Nephron (organoid): ENCODE results near the gene ASTN2.

Experiments
- H3K27ac Mint-ChIP-seq, 3 experiments: 2 replicates each; pipeline ENCODE4 v1.8.0; 2020; ENCODE audit warnings: mixed read lengths in 3 of 3, mild to moderate bottlenecking in 2 of 3, moderate library complexity in 1 of 3
- H3K27me3 Mint-ChIP-seq: 2 replicates; pipeline ENCODE4 v1.8.0; 2021; ENCODE audit warnings: low read depth, mild to moderate bottlenecking, moderate library complexity, mixed read lengths
- H3K36me3 Mint-ChIP-seq: 2 replicates; pipeline ENCODE4 v1.8.0; 2020; ENCODE audit warnings: low read depth, mixed read lengths
- H3K4me1 Mint-ChIP-seq: 2 replicates; pipeline ENCODE4 v1.8.0; 2020; ENCODE audit warnings: mixed read lengths
- H3K4me3 Mint-ChIP-seq, 3 experiments: 2 replicates each; pipeline ENCODE4 v1.8.0; 2020; ENCODE audit warnings: mild to moderate bottlenecking in 3 of 3, mixed read lengths in 3 of 3, moderate library complexity in 2 of 3
- H3K9me3 Mint-ChIP-seq: 2 replicates; pipeline ENCODE4 v1.8.0; 2020; ENCODE audit warnings: mixed read lengths
- TF ChIP-seq, protein P1 (sequence below), 3 experiments: fragments of 200-600 bp; sonication (generic); IDR thresholded peaks; one replicate each; pipeline ENCODE4 v1.5.0; 2021; ENCODE audit warnings: antibody characterized with exemption in 3 of 3; ENCODE audit not compliant: unreplicated experiment in 3 of 3

The ASTN2 gene

DNA sequence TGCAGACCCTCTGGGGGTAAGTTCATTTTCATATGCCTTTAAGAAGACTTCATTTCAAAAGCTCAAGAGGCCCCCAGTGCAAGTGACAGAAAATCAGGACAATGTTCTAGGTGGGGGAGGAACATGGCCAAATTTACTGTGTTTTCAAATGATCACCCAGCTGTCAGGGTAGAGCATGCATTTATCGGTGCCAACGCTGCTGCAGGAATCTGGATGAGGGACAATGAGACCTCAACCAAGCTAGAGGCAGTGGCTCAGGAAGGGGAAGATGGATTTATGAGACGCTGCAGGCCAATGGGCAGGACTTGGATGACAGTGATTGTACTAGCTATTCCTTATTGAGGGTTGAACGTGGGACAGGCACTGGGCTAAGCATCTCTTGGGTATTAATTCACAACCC, 278.4 kb downstream of the ASTN2 start:
- Mint-ChIP-seq H3K36me3 (no peaks in the 10 kb centered on the region), H3K27ac (no peak overlapping the region), H3K27me3 (peaks cover 7% of the 10 kb centered on the region), H3K4me1 (no peaks in the 10 kb centered on the region), H3K4me3 (no peak overlapping the region), H3K9me3 (no peaks in the 10 kb centered on the region)
- TF ChIP-seq, protein P1, sequence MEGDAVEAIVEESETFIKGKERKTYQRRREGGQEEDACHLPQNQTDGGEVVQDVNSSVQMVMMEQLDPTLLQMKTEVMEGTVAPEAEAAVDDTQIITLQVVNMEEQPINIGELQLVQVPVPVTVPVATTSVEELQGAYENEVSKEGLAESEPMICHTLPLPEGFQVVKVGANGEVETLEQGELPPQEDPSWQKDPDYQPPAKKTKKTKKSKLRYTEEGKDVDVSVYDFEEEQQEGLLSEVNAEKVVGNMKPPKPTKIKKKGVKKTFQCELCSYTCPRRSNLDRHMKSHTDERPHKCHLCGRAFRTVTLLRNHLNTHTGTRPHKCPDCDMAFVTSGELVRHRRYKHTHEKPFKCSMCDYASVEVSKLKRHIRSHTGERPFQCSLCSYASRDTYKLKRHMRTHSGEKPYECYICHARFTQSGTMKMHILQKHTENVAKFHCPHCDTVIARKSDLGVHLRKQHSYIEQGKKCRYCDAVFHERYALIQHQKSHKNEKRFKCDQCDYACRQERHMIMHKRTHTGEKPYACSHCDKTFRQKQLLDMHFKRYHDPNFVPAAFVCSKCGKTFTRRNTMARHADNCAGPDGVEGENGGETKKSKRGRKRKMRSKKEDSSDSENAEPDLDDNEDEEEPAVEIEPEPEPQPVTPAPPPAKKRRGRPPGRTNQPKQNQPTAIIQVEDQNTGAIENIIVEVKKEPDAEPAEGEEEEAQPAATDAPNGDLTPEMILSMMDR (IDR thresholded peaks at IDR 0.05; ENCODE audit: unreplicated experiment in 3 of 3), result no peak

DNA sequence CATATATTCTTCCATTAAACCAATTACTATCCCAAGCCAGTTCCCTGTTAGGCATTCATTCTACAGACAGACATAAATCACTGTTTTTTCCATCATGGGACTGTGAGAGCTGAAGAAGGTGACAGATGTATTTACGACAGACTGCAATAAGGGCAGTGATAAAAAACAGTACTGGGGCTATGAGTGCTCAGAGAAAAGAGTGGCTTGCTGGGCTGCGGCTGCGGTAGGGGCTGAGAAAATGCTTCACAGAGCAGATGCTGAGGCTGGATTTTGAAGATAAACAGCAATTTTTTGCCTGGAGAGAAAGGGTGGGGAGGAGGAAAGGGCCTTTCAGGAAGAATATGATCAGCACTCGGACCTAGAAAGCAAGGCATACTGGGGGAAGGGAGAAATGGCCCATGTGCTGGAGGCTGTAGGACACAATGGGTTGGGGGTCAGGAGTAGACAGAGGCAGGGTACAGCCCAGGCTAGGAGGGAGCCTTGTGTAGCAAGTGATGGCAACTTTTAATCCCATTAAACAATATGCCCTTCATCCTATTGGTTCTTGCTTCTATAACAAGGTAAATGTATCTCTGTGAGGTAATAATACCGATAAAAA, 279.3 kb downstream of the ASTN2 start:
- TF ChIP-seq, protein P1 (IDR thresholded peaks at IDR 0.05; ENCODE audit: unreplicated experiment in 3 of 3), result no peak
- Mint-ChIP-seq H3K4me3 (no peak overlapping the region), H3K4me1 (no peaks in the 10 kb centered on the region), H3K9me3 (no peaks in the 10 kb centered on the region), H3K36me3 (no peaks in the 10 kb centered on the region), H3K27me3 (peaks cover 7% of the 10 kb centered on the region), H3K27ac (no peak overlapping the region)

DNA sequence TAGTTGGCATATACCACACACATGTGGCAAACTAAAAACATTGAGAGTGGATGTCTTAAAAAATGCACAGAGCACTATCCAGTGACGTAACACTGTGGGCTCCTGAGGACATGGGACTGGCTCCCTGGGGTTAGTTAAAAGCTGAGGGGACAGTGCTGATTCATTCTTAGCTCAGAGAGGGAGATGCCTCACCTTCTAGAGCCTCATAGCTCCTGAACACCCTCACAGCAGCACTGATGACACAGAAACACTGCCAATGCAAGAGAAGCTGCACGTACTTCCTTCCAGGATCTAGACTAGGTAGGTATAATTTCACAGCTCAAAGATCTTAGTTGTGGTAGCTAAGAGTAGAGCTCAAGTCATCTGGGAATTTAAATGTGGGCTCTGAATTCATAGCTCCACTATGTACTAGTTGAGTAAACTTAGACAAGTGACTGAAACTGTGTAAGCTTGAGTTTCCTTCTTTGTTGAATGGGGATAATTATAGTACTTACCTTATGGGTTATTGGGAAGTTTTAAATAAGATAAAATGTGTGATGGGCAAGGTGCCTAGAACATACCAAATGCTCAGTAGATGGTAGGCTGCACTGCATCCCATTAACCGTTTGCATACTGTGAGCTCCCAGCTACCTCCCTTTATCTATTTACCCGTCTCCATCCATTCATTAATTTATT, 279.9 kb downstream of the ASTN2 start:
- no peaks in the 10 kb centered on the region for H3K4me1 Mint-ChIP-seq
- H3K27me3 Mint-ChIP-seq, result peaks cover 7% of the 10 kb centered on the region
- no peaks in the 10 kb centered on the region for H3K36me3 Mint-ChIP-seq
- no peak overlapping the region for H3K27ac Mint-ChIP-seq
- H3K4me3 Mint-ChIP-seq, result no peak overlapping the region
- TF ChIP-seq, protein P1 (IDR thresholded peaks at IDR 0.05; ENCODE audit: unreplicated experiment in 3 of 3), result no peak
- no peaks in the 10 kb centered on the region for H3K9me3 Mint-ChIP-seq

DNA sequence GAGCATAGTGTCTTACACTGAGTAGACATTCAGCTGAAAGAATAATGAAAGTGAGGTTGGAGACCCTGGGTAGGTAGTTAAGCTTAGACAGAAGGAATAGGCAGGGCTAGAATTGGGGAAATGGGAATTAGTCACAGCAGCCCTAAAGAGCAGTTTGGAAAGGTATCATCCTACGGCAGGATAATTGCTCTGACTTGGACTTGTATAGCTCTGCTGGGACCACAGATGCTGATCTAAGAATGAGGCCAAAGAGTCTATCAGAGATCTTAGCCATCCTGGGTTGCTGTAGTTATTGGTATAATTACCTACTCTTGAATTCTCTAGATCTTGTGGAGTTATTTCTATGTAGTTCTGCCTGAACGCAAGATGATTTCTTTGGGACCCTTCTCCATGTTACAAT, 288.0 kb downstream of the ASTN2 start:
- Mint-ChIP-seq H3K27me3 (no peaks in the 10 kb centered on the region), H3K36me3 (no peaks in the 10 kb centered on the region), H3K4me1 (peaks cover 5% of the 10 kb centered on the region), H3K4me3 (no peak overlapping the region), H3K27ac (no peak overlapping the region), H3K9me3 (no peaks in the 10 kb centered on the region)
- TF ChIP-seq, protein P1 (IDR thresholded peaks at IDR 0.05; ENCODE audit: unreplicated experiment in 3 of 3), result no peak

DNA sequence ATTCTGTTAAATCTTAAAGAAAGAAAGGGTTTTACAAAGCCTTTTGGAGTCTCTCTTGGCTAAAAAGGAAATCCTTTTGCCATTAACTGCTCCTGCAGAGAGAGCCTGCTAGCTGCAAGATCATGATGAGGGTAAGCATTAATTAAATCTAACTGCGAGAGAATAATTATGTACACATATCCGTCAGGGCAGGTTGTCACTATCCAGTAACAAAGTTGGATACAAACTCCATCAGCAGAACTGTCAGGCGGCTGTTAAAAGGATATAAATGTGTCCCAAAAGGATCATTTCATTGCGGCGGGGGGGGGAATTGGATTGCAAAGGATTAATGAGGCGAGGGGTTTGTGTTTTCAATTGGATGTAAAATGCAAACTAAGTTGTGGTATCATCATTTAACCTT, 289.3 kb downstream of the ASTN2 start:
- TF ChIP-seq, protein P1 (IDR thresholded peaks at IDR 0.05; ENCODE audit: unreplicated experiment in 3 of 3), result no peak
- Mint-ChIP-seq H3K36me3 (no peaks in the 10 kb centered on the region), H3K27me3 (no peaks in the 10 kb centered on the region), H3K4me3 (no peak overlapping the region), H3K9me3 (peaks cover 2% of the 10 kb centered on the region), H3K27ac (no peak overlapping the region), H3K4me1 (peaks cover 5% of the 10 kb centered on the region)

DNA sequence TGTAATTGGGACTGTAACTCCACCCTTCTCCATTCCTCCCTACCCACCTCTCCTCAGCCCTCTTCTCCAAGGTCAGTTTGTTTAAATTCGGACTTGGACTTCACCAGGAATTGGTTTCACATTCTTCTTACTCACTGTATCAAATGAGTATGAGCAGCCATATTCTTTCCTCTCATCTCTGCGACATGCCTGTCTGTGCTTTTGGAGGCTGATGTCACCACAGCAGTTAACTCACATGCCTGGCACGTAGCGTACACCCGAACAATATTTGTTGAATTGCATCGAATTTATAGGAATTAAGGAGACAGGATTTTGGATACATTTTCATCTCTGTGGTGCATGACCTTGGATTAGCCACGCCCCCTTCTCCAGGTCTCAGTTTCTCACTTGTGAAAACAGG, 291.1 kb downstream of the ASTN2 start:
- H3K4me3 Mint-ChIP-seq, result no peak overlapping the region
- TF ChIP-seq, protein P1 (IDR thresholded peaks at IDR 0.05; ENCODE audit: unreplicated experiment in 3 of 3), result no peak
- peaks cover 2% of the 10 kb centered on the region for H3K9me3 Mint-ChIP-seq
- H3K27me3 Mint-ChIP-seq, result no peaks in the 10 kb centered on the region
- no peaks in the 10 kb centered on the region for H3K36me3 Mint-ChIP-seq
- H3K27ac Mint-ChIP-seq, result no peak overlapping the region
- H3K4me1 Mint-ChIP-seq, result peaks cover 5% of the 10 kb centered on the region
